ACC112 (cell line): ENCODE data around the gene FNDC10.
"Not testable (repeated sequence)": the region's sequence is repeated elsewhere in the genome, so short reads cannot be mapped to it uniquely, and the experiment has no call there.

Experiments
- H2AFZ ChIP-seq: fragments of 200-600 bp; sonication (generic); one replicate; pipeline ENCODE4 v1.6.0; 2017; ENCODE audit warnings: antibody characterized with exemption, low read length; ENCODE audit not compliant: unreplicated experiment
- H3K27ac ChIP-seq: fragments of 200-600 bp; sonication (generic); 2 replicates; pipeline ENCODE4 v1.5.1; 2014; ENCODE audit warnings: low read depth, mild to moderate bottlenecking, antibody characterized with exemption, low read length, moderate library complexity
- H3K27me3 ChIP-seq: fragments of 200-600 bp; sonication (generic); 2 replicates; pipeline ENCODE4 v1.6.1; 2014; ENCODE audit warnings: mild to moderate bottlenecking, antibody characterized with exemption, low read length, moderate library complexity, mixed read lengths; ENCODE audit not compliant: insufficient read depth
- H3K36me3 ChIP-seq: fragments of 200-600 bp; sonication (generic); 2 replicates; pipeline ENCODE4 v1.6.1; 2016; ENCODE audit warnings: mild to moderate bottlenecking, antibody characterized with exemption, low read length, moderate library complexity, mixed read lengths; ENCODE audit not compliant: insufficient read depth
- H3K4me1 ChIP-seq: fragments of 200-600 bp; sonication (generic); one replicate; pipeline ENCODE4 v1.6.1; 2016; ENCODE audit warnings: low read length, mixed read lengths; ENCODE audit not compliant: insufficient read depth, unreplicated experiment, control insufficient read depth
- H3K4me3 ChIP-seq: fragments of 200-600 bp; sonication (generic); 2 replicates; pipeline ENCODE4 v1.5.1; 2014; ENCODE audit warnings: mild to moderate bottlenecking, low read depth, low read length
- H3K79me2 ChIP-seq: fragments of 200-600 bp; sonication (generic); one replicate; pipeline ENCODE4 v1.6.0; 2016; ENCODE audit warnings: low read length; ENCODE audit not compliant: control insufficient read depth, unreplicated experiment, insufficient read depth

The FNDC10 gene

DNA sequence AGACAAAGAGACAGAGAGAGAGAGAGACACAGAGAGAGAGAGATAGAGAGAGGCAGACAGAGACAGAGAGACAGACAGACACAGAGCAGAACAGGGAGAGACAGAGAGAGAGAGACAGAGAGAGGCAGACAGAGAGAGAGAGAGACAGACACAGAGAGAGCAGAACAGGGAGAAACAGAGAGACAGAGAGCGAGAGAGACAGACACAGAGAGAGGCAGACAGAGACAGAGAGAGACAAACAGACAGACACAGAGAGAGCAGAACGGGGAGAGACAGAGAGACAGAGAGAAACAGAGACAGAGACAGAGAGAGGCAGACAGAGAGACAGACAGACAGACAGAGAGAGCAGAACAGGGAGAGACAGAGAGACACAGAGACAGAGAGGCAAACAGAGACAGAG, 4.6 kb downstream of the FNDC10 start:
- not testable (repeated sequence) for H3K79me2 ChIP-seq, H2AFZ ChIP-seq, H3K4me1 ChIP-seq, H3K4me3 ChIP-seq, H3K36me3 ChIP-seq, H3K27ac ChIP-seq
- H3K27me3 ChIP-seq: peaks cover 19% of the 10 kb centered on the region; the same call in 1 of the 2 replicates

DNA sequence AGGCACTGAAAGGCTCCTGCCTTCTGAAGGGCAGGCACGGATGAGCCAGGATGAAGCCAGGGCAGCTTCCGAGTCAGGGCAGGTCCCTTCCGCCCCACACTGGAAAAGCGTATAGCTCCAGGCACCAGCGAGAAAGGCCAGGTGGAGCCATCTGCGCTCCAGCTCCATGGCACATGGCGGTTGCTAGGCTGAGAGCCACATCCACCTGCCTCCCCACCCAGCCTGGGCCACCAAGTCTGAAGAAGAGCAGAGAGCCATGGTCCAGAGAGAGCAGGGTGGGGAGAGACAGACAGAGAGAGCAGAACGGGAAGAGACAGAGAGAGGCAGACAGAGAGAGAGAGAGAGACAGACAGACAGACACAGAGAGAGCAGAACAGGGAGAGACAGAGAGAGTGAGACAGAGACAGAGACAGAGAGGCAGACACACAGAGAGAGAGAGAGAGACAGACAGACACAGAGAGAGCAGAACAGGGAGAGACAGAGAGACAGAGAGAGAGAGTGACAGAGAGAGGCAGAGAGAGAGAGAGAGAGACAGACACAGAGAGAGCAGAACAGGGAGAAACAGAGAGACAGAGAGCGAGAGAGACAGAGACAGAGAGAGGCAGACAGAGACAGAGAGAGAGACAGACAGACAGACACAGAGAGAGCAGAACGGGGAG, 5.2 kb downstream of the FNDC10 start:
- Histone ChIP-seq H3K4me3 (no peak overlapping the region), H3K27ac (no peak overlapping the region), H3K36me3 (no peaks in the 10 kb centered on the region), H3K4me1 (peaks cover 9% of the 10 kb centered on the region), H3K79me2 (no peaks in the 10 kb centered on the region), H3K27me3 (peaks cover 19% of the 10 kb centered on the region; the same call in 1 of the 2 replicates), H2AFZ (no peak overlapping the region)

DNA sequence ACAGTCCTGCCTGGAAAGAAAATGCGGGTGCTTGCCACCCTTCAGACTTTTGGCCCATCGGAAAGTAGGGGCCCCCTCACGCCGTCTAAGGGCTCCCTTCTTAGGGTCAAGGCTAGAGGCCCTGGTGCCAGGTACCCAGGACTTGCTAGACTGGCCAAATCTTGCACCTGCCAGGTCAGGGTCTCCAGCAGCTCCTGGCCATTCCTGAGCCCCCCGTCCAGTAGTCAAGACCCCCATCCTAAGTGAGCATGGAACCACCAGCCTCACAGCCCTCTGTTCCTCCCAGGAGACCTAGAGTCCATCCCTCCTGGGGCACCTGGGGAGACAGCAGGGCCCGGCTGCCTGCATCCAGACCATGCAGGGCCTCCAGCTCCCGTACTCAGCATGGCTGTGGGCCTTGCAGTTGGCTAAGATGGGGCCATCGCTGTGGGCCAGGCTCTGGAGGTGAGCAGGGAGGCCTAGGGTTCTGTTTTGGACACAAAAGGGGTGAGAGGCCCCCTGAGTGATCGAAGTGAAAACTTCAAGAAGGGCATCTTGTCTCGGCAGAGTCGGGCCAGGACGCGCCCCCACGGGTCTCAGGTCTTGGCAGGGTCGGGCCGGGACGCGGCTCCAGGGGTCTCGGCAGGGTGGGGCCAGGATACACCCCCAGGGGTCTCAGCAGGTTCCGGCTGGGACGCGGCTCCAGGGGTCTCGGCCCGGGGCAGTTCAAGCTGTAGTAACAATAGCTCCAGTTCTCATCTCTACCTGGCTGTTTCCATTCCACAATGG, 5.9 kb downstream of the FNDC10 start:
- Histone ChIP-seq H3K4me3 (no peak overlapping the region), H3K27me3 (peaks cover 19% of the 10 kb centered on the region; the same call in 1 of the 2 replicates), H3K4me1 (peaks cover 9% of the 10 kb centered on the region), H3K27ac (no peak overlapping the region), H3K79me2 (no peaks in the 10 kb centered on the region), H2AFZ (no peak overlapping the region), H3K36me3 (no peaks in the 10 kb centered on the region)

DNA sequence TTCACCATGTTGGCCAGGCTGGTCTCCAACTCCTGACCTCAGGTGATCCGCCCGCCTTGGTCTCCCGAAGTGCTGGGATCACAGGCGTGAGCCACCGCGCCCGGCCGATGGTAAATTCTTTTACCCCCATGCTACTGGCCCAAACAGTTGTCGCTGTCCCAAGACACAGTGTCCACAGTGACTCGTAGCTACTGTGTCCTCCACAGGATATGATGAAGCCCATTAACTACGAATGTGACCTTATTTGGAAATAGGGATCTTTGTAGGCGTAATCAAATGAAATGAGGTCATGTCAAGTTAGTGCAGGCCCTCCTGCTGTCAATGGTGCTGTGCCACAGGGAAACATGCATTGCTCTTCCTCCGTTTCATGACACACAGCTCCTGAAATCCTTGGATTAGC, 8.5 kb downstream of the FNDC10 start:
- no peak overlapping the region for H3K27ac ChIP-seq
- H2AFZ ChIP-seq: no peak overlapping the region
- H3K4me3 ChIP-seq: no peak overlapping the region
- no peaks in the 10 kb centered on the region for H3K79me2 ChIP-seq
- no peaks in the 10 kb centered on the region for H3K36me3 ChIP-seq
- H3K4me1 ChIP-seq: no peaks in the 10 kb centered on the region
- peaks cover 13% of the 10 kb centered on the region; the same call in 1 of the 2 replicates for H3K27me3 ChIP-seq

DNA sequence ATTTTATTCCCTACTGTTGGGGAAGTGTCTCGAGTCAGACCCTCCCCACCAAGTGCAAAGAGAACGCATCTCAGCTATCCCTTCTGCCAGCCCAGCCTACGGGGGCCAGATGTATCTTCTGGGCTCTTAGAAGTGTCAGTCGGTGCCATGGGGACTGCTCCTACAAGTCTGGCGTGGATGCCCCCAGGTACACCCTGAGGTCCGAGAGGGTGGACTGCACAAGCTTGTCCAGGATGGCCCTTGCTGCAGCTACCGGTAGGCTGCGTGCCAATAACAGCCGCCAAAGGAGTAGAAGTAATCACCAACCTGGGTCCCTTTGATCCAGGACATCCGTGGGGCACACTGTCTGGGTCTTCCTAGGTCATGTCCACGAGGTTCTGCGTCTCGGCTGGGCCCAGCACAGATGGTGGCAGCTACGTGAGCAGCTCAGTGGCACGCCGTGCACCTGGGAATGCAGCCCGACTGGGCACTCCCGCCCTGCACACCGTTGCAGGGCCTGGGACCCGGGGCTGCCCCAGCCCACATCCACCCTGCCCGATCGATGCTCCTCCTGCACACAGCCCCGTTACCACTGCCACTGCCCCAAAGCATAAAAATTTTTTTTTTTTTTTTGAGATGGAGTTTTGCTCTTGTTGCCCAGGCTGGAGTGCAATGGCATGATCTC, 16.5 kb downstream of the FNDC10 start:
- H3K27me3 ChIP-seq: peaks cover 26% of the 10 kb centered on the region
- H3K36me3 ChIP-seq: no peaks in the 10 kb centered on the region
- H3K4me3 ChIP-seq: no peak overlapping the region
- H3K79me2 ChIP-seq: no peaks in the 10 kb centered on the region
- H3K27ac ChIP-seq: no peak overlapping the region
- H2AFZ ChIP-seq: no peak overlapping the region
- H3K4me1 ChIP-seq: no peaks in the 10 kb centered on the region

DNA sequence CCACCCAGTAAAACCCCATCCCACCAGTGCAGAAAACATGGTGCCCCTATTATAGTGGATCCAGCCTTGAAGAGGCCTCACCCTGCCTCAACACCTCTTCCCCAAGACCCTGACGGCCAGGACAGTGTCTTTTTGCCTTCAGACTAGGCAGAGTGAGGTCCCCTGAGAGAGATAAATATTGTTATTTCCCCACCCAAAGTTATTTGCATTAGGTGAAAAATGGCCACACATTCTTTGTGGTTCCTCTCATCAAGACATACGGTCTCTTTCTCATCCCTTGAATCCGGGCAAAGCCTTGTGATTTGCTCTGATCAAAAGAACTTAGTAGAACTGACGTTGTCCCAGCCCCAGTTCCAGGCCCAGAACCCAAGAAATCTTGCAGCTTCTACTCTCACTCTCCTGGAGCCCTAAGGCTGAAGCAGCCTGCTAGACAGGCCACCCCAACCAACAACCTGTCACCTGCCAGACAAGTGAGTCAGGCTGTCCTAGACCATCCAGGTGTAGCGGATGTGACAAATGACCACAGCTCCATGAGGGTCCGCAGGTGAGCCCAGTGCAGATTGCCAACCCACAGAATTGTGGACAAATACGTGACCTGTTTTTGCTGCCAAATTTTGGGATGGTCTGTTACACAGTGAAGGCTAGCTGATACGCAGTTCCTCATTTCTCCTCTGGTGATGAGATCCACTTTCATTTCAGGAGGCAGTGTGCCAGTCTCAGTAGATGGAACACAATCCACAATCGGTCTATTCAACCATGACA, 17.2 kb downstream of the FNDC10 start:
- H3K4me3 ChIP-seq: no peak overlapping the region
- no peaks in the 10 kb centered on the region for H3K4me1 ChIP-seq
- no peaks in the 10 kb centered on the region for H3K36me3 ChIP-seq
- peaks cover 26% of the 10 kb centered on the region for H3K27me3 ChIP-seq
- H3K79me2 ChIP-seq: no peaks in the 10 kb centered on the region
- no peak overlapping the region for H3K27ac ChIP-seq
- no peak overlapping the region for H2AFZ ChIP-seq

DNA sequence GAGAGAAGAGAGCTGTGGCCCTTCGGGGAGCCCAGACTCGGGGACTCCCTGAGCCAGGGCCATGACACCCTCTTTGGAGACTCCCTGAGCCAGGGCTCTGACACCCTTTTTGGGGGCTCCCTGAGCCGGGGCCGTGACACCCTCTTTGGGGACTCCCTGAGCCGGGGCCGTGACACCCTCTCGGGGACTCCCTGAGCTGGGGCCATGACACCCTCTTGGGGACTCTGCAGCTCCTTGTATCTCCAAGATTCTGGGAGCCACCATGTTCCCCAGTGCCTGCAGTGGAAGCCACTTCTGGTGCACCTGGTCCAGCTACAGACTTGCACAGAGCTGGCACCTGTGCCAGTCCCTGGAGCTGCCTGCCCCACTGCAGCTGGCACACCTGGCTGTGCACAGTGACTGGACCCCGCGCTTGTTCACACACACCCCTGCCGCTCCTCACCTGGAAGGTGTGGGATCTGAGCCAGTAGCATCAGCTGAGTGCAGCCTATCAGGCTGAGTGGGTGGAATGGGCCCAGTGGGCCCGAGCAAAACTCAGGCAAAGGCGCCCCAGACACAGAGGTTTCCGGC, 21.5 kb downstream of the FNDC10 start:
- peaks cover 26% of the 10 kb centered on the region for H3K27me3 ChIP-seq
- H3K4me1 ChIP-seq: peaks cover 8% of the 10 kb centered on the region
- H3K27ac ChIP-seq: no peak overlapping the region
- H3K79me2 ChIP-seq: peaks cover 10% of the 10 kb centered on the region
- H2AFZ ChIP-seq: no peak overlapping the region
- no peak overlapping the region for H3K4me3 ChIP-seq
- H3K36me3 ChIP-seq: no peaks in the 10 kb centered on the region

DNA sequence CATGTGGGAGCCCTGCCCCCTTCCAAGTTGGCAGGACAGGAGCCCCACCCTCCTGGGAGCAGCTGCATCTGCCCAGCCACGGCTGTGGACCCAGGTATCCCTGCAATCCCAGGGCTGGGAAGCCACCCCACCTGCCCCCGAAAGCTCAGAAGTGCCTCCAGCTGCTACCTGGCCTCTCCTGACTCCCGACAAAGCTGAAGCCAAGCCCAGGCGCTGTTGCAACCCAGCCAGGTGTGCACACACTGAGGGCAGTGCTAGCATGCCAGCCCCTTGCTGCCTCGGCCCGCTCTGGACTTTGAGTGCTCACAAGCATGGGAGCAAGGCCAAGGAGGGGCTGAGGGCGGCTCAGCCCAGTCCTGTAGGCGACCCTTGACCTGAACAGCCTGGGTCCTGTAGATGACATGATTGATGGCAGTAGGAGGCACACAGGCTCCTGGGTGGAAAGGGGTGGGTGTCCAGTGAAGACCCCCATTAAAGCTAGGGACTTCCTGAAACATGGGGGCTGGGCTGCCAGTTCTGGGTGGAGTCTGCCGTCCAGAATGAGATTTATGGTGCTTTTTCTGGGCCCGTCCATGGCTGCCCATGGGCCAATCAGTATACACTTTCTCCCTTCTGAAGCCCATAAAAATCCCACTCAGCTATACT, 22.4 kb downstream of the FNDC10 start:
- peaks cover 8% of the 10 kb centered on the region for H3K4me1 ChIP-seq
- no peak overlapping the region for H3K4me3 ChIP-seq
- H3K36me3 ChIP-seq: no peaks in the 10 kb centered on the region
- peaks cover 21% of the 10 kb centered on the region for H3K27me3 ChIP-seq
- H2AFZ ChIP-seq: no peak overlapping the region
- no peak overlapping the region for H3K27ac ChIP-seq
- H3K79me2 ChIP-seq: peaks cover 19% of the 10 kb centered on the region

DNA sequence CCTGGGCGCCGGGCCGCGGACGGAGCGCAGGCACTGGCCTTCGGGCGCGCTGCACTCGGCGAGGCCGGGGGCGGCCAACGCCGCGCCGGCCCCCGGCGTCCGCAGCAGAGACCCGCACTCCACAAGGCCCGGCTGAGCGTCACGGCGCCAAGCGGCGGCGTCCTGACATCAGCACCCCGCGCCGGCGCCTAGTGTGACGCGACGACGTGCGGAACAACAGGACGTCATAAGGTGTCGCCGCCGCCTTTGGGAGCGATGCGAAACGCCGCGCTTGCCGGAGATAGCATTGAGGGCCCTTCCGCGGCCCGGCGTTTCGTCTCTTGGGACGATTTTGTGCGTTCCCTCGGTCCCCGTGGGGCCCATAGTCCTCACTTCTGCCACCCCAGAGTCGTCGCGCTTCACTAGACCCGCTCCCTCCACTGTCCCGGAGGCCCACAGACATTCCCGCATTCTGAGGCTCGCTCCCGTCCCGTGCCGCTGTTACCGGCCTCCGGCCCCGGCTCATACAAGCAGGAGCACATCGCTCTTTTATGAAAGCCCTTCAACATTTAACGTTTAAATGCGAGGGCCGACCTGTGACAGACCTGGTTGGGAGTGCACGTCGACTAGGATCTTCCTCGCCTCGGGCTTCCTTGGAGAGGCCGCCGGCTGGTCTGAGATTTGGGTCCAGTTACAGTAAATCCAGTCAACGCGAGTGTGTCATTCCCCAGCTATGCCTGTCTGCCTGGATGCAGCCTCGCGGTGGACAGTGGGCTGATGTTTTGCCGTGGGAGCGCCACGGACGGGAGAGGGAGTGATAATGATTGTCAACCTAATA, 25.0 kb downstream of the FNDC10 start, which contains the start of gene SSU72:
TSS of gene SSU72 (minus strand) at position 143 of the 817 bp plus-strand sequence. CDS start 306 bp downstream, outside the sequence.
- Histone ChIP-seq H3K4me1 (peaks cover 8% of the 10 kb centered on the region), H3K27ac (peak within 1 kb of the TSS; percentile 80), H3K27me3 (peaks cover 5% of the 10 kb centered on the region; the same call in 1 of the 2 replicates), H3K79me2 (peaks cover 42% of the 10 kb centered on the region), H2AFZ (peak within 1 kb of the TSS; percentile 70), H3K4me3 (peak within 1 kb of the TSS; percentile 90), H3K36me3 (0 out of 2 replicates have a peak, but pooled peaks cover 2% of the 10 kb centered on the region)
